GM18499 (cell line): ENCODE results near the gene OPCML.
A peak's percentile ranks its signal among the peaks of the same experiment; 100 is the strongest.

ENCODE experiments used
- ATAC-seq: cut with Tn5 transposase; IDR thresholded peaks from one replicate; pipeline ENCODE4 v1.9.1; 2021; ENCODE audit warnings: moderate number of reproducible peaks; ENCODE audit not compliant: insufficient read depth, unreplicated experiment

Gene OPCML

DNA sequence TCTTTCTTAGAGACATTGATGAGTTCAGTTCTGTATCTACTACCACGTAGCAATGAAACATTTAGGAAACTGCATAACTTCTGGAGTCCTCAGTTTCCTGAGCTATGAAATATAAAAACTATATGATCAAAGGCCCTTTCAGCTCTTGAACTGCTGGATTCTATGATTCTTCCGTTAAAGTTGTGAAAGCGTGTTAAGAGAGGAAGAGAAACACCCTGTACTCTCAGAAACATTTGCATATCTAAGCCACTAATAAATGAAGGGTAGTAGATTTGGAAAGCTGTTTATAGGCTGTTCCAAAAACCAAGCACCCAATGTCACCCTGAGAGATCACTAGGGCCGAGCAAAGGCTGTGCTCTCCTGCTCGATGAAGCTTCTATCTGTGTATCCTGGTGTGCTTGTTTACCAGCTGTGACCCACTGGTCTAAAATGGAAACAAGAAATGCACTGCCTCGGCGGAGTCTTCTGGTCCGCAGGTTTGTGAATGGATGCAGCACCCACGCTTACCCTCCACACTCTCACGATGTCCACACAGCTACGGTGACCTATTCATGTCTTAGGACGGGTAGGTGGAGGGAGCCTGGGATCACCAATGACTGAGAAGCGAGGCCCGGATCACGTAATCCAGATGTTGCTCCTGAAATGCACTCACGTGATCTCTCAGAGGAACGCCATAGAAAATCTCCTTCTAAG, 325.8 kb downstream of the OPCML start:
- no peak for ATAC-seq

- no peak for ATAC-seq
These were observed 328.1 kb downstream of the OPCML start for GRCh38 chr11:133204158-133204557.

GRCh38 chr11:133202816-133203215, 329.5 kb downstream of the OPCML start:
- no peak for ATAC-seq

GRCh38 chr11:133198438-133198837, 333.9 kb downstream of the OPCML start:
- ATAC-seq = no peak

DNA sequence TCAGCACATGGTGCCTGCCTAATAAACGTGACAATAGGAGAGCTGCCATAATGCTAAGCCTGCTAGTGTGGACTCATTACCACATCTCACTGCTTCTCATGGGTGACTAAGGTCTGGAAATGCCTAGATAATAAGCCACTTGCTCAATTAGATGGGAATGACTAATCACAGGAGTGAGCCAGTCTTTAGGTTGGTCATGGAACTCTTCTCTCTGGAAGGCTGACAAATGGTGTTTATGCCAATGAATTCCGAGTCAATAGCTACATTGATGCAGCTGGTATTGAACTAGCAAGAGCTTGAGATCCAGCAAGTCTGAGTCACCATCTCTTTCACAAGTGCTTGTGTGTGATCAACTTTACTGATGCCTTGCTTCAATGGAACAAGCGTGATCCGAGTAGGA, 334.9 kb downstream of the OPCML start:
- ATAC-seq = no peak

GRCh38 chr11:133191931-133192330, 340.4 kb downstream of the OPCML start:
- no peak for ATAC-seq

GRCh38 chr11:133181667-133182066, 350.6 kb downstream of the OPCML start:
- no peak for ATAC-seq

DNA sequence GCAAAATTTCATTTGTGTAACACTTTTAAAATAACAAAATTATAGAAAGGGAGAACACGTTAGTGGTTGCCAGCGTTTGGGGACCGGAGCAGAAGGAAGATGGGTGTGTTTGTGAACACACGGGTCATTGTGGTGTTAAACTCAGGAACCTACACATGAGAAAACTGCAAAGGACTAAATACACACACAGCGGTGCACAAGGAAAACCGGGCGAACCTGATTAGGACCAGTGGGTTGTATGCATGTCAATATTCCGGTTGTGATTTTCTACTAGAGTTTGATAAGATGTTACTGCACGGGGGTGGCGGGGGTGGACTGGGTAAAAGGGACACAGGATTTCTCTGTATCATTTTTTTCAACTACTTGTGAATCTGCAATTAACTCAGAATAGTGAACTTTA, 351.2 kb downstream of the OPCML start:
- no peak for ATAC-seq

DNA sequence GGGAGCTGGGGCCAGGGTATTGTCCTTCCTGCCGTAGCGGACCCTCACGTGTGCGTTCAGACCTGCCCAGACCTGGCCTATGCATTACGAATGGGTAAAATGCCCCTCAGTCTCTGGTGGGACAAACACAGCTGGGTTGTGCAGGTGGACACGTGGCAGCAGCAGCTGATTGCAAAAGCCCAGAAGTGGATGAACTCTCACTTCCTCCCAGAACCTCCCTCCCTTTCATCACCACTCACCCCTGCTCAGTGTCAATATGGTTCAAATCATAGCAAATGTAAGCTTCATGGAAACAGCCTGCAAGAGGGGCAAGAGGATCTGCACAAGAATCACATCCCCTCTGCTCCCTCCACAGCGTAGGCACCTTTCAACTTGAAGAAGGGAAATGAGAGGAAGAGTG, 352.1 kb downstream of the OPCML start:
- no peak for ATAC-seq

DNA sequence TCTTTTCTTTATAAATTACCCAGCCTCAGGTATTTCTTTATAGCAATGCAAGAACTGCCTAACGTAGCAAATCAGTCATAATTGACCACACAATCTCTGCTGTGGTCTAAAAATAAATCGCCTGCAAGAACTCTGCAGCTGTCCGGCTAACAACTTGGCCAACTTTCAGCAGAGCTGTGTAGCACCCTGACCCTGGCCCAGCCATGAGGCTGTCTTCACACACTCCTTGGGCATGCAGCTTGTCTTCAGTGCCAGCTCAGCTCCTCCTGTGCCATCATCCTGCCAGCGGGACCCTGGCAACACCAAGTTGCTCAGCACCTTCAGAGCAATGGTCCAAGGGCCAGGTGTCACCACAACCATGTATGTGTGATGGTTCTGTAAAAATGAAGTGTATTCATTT, 355.6 kb downstream of the OPCML start:
- ATAC-seq = no peak

DNA sequence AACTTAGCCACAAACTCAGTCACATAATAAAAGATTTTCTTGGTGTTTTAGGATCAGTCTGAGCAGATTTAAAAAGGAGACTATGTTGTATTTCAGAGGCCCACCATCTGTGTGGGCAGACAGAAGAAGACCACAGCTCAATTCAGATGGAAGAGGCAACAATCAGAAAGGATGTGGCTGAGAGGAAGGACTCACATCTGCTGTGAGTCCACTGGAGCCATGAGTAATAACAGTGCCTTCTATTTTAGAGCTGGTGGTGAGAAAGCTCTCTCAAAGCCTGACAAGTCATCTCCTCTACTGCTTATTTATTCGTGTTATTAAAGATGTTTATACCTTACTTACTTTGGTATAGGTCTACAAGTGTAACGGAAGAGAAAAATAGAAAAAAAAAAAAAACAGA, 357.2 kb downstream of the OPCML start:
- peak; percentile 71 for ATAC-seq

DNA sequence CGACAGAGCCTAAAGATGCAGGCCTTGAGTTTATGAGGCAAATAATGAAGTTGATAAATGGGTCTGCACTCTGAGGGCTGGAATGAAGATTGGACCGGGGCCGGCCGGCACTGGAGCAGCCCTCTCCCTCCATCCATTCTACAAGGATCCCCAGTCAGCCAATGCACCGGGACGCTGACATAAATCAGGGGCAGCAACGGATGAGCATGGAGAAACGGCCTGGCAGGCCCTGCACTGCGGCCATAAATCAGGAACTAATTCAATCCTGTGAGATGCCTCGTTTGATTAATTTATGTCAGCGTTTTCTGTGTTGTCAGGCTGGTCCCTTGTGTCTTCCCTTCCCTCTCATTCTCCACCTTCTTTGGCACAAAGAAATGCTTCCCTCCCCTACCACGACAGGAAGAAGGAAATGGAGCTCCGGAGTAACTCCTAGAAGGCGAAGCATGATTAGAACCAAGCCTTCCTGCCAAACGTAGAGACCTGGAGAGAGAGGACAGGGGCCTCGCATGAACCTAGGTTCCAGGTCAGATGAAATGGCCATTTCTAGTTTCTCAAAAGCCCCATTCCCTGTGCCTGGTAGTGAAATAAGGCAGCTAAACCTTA, 358.4 kb downstream of the OPCML start:
- ATAC-seq = no peak

- ATAC-seq = no peak
These were observed 360.0 kb downstream of the OPCML start for GRCh38 chr11:133172349-133172748.

- ATAC-seq = no peak
These were observed 360.9 kb downstream of the OPCML start for GRCh38 chr11:133171374-133171773.

DNA sequence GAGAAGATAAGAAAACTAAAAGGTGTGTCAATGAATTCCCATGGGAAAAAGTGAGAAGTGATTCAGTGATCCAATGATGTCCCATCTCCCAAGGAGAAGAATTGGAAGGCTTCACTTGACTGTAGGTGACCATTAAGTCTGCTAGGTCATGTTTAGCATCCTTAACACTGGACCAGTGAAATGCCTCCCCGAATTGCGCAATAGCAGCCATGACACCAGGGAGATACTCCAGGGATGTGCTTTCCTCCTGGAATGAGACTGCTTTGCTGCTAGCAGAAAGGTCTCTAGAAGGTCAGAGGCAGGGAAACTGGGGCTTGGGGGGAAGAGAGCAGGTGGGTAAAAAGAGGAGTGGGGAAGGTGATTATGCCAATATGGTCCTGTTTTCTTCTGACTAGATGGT, 364.3 kb downstream of the OPCML start:
- ATAC-seq = no peak

- no peak for ATAC-seq
These were observed 365.6 kb downstream of the OPCML start for GRCh38 chr11:133166662-133167061.

GRCh38 chr11:133164986-133165385, 367.3 kb downstream of the OPCML start:
- ATAC-seq = no peak

DNA sequence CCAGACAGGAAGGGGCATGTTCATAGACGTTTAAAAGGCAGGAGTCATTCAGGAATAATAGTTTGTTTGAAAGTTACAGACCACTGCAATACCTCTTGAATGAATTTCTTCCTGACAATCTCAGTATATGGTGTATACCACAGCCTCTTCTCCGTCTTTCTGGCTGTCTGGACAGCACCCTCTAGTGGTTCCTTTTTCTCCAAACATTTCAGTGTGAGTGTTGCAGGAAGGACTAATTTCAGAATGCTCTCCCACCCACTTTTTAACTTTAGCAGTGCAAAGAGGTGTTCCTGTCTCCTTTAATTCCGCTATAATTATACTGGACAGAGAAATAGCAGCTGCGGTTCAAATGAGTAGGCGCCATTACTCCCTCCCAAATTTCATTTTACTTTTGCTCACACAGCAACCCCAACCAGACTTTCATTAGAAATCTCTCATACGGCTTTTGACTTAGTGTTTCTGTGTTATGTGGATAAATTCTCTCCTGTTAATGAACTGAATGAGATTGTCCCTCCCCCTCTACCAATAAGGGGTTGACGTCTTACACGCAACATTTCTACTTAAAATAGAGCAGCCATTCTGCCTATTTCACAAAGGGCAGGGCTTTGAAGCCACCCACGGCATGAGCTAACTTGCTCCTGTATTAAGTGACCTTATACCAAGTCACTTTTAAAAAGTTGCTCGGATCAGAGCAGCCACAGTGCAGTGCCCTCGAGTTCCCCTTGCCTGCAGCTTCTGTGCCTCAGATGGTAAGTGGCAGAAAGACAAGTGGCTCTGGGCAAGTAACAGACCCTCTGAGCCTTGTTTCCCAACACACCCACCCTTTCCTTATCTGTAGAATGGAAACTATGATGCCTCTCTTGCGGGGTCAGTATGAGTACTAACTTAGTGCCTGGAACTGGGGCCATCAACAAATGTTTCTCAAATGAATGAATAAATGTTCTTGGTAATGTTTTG, 368.6 kb downstream of the OPCML start:
- ATAC-seq = no peak

DNA sequence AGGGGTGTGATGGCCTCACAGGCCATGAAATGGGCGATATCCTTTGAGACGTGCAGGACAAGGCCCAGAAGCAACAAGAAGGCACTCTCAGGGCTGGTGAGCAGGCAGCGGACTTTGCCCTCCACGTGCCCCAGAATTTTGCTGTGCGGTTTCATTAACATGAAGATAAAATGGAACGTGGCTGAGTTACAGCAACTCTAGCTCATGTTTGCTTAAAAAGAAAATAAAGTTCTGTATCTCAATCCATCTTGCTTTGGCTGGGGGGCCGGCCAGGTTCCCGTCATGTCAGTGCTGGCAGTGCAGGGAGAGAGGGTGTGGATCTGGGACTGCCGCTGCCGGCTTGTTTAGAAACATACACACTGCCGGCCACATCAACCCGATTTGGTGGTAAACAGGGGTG, 370.1 kb downstream of the OPCML start:
- no peak for ATAC-seq

DNA sequence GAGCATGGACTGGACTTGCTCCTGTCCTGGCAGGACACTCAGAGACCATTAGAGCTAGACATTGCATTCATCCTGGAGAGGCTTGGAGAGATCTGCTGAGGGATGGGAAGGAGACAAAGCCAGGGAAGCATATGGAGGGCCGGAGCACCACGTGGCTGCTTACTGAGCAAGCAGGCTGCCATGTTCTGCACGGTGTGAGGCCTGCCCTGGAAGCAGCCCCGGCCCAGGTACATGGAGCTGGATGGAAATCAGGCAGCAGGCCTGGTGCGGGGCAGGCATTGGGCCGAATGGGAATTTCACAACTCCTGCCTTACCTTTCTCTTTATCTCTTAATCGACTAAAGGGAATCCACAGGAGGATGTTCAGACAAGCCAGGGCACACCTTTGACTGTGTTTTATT, 371.5 kb downstream of the OPCML start:
- ATAC-seq = no peak
